Measurements from ENCODE around the gene FBP1.

FBP1 gene

DNA sequence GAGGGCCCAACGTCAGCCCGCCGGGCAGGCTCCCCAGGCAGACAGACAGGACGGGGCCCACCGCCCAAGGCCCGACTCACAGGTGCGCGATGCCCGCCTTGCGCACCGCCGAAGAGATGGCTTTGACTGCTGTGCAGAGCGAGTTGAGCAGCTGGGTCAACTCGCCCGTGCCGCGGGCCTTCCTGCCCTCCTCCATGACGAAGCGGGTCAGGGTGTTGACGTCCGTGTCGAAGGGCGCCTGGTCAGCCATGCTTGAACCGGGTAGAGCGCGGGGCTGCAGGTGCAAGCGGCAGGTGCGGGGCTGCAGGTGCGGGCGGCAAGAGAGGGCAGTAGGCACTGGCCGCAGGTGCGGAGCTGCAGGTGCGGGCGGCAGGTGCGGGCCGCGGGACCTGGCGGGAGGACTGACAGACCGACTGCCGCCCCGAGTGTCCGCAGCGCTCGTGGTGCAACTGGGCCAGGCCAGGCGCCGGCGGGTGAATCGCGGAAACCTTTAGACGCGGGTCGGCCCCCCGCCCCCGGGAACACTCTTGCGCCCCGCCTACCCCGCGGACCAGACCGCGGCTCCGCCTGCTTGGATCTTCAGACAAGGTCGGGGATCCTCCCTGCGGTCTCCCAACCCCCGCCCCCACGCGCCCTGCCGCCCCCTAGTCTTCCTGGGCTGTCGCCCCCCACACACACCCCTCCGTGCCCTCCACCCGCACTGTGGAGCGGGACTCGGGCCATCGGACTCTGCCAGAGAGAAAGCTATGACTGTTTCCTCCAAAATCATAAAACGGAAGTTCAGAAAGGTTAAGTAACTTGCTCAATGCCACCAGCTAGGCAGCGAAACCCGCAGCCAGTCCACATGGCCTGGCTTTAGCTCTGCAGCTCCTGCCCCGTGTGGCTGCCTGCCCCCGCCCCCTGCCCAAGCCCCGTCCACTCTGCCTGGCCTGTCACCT lies at the start of gene FBP1:
Gene FBP1, minus strand, starts transcription at position 458 of the 938 bp plus-strand sequence. Its CDS starts 208 bp downstream, at position 250.
- DNase-seq = no peak

DNA sequence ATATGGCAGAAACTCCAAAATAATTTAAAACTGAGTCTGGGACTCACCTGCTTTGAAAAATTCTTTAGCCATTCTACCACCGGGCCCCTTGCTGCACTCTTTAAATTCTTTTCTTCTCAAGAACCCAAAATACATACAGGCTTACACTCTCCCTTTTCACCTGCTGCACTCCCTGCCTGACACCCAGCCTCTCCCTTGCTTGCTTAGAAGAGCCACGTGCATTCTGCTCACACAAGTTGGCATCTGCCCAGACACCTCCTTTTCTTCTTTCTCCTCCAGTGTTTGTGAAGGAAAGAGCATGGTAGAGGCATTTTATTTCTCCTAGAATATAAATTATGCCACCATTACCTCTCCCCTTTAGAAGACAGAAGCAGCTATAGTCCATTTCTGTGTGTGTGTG lies 48.1 kb upstream of the FBP1 start:
- no peak for DNase-seq

DNA sequence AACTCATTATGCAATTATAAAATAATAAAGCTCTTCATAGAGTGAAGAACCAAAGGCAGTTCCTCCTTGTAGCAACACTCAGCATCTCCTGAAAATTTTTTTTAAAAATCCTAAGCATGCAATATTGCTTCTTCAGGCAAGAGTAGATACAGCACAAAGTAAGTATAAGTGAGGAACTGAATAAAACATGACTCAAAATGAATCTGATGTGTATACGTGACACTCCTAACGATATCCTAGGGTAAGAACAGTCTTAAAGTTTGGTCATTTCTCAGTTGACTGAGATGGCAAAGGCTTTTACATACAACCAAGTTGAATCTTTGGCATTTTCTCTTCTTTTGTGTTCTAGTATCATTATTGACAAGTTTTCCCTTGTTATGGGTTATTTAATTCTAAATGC lies 46.0 kb upstream of the FBP1 start:
- no peak for DNase-seq

DNA sequence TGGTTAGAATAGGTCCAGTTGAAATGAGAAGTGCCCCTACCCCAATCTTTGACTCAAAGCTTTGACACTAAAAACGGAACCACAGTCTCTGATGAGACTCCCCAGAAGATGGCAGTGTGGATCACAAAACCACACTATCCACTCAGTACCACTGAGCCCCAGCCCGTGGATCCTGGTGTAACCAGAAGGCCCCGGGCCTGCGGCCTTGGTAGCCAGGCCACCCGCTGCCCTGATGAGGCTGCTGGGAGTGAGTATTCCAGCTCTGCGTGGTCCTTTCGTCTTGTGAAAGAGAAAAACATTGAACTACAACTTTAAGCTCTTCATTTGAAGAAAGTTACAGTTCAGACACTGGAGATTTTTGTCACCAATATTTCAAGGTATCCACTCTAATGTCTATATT lies 42.2 kb upstream of the FBP1 start:
- DNase-seq = no peak

DNA sequence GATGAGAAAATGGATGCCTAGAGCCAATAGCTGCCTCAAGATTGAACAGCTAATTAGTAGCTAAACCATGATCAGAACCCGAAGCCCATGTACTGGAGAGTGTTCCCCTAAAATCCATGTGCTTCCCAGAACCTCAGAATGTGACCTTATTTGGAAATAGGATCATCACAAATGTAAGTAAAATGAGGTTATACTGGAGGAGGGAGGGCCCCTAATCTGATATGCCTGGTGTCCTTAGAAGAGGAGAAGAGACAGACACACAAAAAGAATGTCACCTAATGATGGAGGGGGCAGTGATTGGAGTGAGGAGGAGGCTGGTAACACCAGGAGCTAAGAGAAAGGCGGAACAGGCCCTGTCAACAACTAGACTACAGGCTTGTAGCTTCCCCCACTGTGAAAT lies 41.3 kb upstream of the FBP1 start:
- no peak for DNase-seq

DNA sequence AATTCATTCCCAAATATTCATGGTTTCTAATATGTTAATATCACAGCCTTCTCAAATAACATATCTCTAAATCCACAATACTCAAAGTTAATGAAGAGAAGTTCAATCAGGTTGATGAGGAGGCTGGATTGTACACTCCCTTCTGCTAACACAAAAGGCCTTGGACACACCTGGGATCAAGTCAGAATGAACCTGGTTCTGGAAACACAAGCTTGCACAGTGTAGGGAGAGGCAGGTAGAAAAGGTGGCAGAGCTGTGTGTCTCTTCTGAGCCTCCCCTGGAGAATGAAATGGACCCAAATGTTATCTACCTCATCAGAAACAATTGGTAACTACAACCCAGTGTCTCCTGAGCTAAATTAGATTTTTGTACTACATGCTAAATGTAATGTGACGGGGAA lies 40.7 kb upstream of the FBP1 start:
- no peak for DNase-seq

DNA sequence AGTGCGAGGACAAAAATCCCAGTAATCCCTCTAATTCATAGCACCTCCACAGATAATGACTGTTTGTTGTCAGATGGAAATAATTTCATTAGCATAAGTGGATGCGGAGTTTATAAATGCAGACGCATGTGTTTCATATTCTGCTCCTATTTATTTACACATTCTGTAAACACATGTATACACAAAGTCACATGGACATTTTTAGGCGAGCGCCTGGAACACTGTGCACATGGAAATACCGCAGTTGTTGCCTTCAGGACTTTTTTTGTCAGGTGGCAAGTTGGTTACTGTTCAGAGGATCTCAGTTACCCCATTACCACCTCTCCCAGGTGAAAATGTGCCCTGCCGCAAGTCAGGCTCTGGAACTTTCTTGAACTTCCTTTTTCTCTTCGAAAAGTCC lies 40.3 kb upstream of the FBP1 start:
- no peak for DNase-seq

DNA sequence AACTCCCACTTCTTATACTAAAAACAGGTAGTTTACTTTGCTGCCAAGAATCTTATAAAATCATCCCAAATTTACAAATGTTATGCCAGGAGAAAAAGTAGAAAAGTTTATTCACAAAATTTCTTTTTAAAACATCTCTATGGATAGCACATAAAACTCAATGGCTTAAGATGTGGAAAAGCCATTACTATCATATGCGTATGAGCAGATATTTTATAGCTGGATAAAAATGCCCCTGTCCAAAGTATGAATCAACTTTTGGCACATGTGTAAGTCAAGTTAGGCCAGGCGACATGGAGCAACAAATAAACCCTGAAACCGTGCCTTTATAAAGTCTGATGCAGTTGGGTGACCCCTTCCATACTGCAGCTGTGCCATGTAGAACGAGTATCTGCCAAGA lies 38.6 kb upstream of the FBP1 start:
- DNase-seq = no peak

DNA sequence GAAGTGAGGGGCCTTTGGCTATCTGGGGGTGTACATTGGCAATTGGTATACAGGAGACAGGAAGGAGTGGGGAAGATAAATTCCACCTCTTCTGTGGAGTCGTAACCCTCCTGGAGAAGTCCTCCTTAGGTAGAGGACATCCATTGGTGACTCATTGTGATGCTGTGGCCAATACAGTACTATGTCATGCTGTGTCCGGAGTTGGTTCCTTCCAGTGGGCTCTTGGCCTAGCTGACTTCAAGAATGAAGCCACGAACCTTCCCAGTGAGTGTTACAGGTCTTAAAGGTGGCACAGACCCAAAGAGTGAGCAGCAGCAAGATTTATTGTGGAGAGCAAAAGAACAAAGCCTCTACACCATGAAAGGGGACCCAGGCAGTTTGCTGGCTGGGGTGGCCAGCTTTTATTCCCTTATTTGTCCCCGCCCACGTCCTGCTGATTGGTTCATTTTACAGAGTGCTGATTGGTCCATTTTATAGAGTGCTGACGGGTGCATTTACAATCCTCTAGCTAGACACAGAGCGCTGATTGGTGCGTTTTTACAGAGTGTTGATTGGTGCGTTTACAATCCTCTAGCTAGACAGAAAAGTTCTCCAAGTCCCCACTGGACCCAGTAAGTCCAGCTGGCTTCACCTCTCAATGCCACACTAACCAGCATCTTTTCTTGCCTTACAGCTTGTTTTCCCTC lies 37.3 kb upstream of the FBP1 start:
- DNase-seq = no peak

DNA sequence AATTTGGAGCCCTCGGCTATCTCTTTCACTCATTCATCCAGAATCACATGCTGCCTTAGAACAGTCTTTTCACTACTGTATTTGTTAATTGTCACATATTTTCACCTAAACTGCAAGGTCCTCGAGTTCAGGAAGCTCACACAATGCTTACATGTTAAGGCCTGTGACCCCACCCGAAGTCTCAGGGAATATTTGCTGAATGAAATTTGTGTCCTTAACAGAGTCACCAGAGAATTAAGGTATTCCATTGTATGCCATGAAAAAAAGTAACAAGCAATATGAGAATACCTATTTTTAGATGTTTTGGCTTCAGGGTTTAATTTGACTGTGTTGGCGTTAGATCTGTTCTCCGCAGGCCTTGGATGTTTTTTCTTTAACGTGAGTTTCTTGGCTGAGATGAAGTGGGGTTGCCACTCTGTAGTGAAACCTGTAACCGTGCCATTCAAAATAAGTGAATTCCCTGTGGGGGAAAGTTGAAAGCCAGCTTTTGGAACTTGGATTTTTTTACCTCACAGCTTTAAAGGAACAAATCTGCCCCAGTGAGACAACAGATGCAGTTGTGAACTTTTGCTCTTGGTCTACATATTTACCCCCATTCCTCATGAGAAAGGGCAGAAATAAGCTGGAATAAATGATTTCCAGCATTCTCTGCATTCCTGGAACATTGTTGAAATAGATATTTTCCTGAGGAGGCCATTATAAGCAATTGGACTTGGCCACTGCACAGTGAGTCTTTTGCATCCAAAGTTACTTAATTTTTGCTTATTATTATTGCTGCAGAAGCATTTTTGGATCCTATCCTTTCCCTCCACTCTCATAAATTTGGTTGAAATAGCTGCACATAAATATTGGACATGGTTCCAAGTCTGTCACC lies 35.9 kb upstream of the FBP1 start:
- no peak for DNase-seq

DNA sequence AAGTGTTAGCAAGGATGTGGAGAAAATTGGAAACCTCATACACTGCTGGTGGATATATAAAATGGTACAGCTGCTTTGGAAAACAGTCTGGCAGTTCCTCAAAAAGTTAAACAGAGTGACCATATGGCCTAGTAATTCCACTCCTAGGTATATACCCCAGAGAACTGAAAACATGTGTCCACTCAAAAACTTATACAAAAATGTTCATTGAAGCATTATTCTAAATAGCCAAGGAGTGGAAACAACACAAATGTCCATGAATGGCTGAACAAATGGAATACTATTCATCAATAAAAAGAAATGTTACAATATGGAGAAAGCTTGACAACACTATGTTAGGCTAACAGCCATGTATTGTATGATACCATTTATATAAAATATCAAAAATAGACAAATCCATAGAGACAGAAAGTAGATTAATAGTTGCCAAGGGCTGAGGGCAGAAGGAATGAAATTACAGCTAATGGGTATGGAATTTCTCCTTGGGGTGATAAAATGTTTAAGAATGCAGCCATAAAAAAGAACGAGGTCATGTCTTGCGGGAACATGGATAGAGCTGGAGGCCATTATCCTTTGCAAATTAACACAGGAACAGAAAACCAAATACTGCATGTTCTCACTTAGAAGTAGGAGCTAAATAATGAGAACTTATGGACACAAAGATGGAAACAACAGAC lies 33.6 kb upstream of the FBP1 start:
- DNase-seq = no peak

DNA sequence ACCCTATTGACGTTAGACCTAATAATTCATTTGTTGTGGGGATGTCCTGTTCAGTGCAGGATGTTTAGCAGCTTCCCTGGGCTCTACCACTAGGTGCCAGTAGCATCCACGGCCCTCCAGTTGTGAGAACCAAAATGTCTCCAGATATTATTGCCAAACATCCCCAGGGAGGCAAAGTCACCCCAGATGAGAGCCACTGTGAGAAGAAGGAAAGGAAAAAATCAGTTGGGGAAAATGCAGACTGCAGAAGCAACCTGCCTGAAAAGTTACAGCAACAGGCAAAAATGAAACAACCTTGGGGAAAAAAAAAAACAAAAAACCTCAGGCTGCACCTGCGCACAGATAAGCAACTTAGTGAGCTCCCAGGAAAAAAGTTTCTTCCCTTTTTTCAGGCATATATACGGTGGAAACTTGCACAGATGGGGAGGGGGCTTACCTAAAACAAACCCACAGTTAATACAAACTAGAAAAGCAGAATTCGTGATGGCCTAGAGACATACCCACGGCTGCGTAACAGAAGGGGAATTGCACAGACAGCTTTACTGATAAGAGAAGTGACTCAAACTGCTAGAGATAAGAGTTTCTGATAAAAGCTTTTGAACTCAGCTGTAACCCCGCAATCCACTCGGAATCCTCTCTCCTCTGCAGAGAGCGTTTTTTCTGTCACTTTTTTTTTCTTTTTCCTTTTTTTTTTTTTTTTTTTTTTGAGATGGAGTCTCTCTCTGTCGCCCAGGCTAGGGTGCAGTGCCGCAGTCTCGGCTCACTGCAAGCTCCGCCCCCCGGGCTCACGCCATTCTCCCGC lies 29.8 kb upstream of the FBP1 start:
- DNase-seq = no peak

DNA sequence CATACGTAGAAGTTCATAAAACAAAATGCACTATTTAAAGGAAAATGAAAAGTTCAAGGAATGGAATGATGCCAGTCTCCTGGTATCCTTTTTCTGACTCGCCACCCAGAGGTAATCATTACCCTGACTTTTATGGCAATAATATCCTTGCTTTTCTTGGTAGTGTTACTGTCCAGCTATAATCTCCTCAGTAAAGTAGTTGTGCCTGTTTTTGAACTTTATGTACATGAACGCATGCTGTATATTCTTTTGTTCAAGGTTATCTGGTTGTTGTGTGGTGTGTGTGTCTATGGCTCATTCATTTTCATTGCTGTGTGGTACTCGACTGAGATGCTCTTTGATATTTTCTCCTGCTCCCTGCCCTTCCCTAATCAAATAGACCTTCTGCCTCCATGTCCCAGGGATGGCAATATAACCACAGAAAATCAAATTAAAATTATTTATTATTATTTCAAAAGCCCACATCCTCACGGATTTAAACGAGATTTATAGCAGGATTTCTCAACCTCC lies 29.2 kb upstream of the FBP1 start:
- no peak for DNase-seq

DNA sequence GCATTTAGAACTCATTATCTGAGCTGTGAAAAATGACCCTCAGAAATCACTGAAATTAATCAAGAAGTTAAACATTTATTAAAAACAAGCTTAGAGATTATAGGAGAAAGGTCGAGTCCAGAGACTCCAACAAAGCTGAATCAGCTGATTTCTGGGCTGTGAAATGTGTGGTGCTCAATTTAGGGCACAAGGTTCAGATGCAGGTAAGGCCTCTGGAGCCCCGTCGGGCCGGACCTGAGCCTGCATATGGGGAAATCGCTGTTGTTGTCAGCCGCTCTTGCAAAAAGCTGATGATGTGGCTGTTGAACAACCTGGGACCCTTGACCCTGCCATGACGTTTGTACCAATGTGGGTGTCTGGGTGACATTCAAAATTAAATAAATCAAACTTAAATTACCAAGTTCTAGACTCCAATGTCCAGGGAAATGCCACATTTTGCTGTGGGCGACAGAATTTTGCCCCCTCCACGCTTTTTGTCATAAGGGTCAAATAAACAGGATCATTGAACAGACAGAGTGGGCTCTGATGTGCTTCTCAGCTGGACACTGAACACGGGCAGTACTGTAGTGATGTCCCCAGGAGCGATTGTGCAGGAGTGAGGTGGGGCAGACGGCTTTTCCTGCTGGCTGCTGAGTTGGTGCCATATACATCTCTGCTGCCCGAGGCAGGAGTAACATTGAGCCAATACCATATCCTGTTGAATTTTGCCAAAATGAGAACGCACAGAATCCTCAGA lies 27.2 kb upstream of the FBP1 start:
- no peak for DNase-seq

DNA sequence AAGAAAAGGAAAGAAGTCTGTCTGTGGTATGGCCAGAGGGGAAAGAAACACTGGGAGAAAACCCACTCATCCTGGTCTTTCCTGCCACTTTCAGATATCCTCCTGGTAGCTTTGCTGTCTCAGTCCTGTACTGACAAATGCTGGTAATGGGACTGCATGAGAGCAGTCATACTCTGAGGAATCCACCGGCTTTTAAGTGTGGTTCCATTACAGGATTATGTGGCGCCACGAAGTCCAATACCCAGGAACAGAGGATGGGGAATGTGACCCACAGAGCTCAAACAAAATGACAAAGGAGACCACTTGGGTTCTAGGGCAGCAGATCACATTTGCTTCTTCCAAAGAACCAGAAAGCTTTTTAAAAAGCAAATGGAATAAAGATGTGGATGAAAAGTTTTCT lies 26.3 kb upstream of the FBP1 start:
- DNase-seq = no peak

DNA sequence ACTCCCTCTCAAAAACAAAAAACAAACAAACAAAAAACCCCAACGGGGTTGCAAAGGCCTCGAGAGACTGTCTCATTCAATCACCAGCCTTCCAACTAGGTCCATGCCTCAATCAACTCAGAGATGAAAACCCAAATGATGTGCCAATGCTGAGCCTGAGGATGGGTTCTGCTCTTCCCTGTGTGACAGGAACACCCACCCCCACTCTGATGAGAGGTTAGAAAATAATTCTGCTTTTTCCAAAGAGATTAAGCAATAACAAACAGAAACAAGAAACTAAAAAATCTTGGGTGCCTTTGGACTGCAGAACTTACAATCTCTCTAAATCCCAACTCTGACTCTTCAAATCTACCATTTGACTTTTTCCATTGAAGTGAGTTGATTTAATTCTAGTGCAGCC lies 25.5 kb upstream of the FBP1 start:
- no peak for DNase-seq

DNA sequence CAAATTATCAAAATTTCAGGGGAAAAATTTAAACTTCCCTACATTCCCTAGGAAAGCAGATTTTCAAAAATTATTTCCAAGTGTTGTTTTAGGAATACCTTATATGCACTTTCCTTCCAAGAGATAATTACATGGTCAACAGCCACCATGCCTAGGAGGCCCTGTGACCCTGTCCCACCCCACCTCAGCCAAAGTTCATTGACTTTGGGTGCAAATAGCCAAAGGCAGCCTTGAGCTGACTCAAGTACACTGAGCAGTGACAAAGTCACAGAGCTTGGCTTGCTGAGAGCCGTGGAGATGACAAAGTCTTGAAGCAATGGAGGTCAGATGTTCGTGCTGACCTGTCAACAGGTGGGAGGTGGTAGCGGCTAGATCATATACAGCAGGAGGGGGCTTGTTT lies 24.3 kb upstream of the FBP1 start:
- no peak for DNase-seq

DNA sequence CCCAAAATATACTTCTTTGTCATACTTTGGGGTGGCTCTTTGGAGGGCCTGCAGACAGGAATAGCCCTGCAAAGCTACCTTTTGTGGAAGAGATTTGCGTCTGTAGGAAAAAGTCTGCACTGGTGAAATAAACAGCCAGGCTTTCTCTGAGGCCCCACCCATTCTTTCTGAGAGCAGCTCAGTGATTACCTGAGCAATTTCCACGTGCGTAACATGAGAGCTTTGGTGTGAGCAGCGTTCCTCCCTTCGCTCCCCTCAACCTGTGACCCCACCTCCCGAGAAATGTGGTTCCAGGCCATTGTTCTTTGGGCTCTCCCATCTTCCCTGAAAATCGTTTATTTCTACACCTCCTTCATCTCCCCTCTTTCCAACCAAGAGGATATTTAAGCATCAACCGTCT lies 23.8 kb upstream of the FBP1 start:
- DNase-seq = no peak

DNA sequence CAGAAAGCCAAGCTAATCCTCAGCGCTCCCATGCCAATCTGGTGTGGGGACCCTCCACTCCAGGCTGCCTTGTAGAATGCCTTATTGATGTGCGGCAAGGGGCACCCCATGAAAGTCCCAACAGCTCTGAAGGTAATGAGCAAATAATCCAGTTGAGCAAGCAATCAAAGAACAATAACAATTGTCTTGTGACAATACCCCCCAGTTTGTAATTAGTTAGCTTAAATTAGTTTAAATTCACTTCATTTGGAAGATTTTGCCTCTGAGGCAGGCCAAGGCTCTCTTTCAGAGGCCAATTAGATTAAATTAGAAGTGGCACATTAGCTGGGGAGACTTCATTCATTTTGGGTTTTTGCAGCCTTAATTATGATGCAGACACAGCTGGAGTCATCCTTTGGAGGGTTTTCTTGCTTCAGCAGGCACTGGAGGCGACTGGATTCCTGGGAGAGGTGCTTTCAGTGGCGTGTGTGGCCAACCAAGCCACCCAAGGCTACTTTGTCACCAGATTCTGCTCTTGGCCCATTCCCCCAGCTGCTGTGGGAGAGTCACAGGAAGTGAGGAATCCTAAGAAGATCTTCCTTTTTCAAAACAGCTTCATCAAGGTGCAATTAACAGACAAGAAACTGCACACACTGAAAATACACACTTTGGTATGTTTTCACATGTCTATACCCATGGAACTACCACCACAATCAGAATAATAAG lies 17.9 kb upstream of the FBP1 start:
- no peak for DNase-seq

DNA sequence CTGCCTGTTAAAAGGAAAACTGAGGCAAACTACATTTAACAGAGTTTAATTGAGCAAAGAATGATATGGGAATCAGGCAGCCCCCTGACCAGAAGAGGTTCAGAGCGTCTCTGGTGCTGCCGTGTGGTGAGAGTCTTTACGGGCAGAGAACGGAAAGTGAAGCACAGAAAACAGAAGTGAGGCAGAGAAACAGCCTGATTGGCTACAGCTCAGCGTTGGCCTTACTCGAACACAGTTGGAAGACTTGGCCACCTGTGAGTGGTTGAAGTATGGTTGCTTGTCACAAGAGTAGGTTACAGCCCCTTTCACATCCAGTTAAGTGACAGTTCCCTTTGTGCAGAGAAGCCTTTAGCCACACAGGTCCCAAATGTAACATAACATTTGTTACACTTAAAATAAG lies 16.9 kb upstream of the FBP1 start:
- no peak for DNase-seq

All from NCI-H446 treated with DMSO at 0.1 percent for 48 hours (cell line).